Heart left ventricle (tissue), 13 donors: ENCODE data around the gene ATP6V0A4.

Experiments
- CTCF ChIP-seq, 12 donors: fragments of 200-600 bp; sonication (generic) in 4 of 12; IDR thresholded peaks; one replicate each; pipeline versions ENCODE4 v1.5.0 to v1.8.0; 2018 to 2022; ENCODE audit warnings: antibody characterized with exemption in 12 of 12, mild to moderate bottlenecking in 5 of 12
- POLR2A ChIP-seq, 2 donors: fragments of 450-650 bp; IDR thresholded peaks; one replicate each; pipeline ENCODE4 v1.6.1; 2017; ENCODE audit warnings: antibody characterized with exemption in 2 of 2, mild to moderate bottlenecking in 2 of 2, moderate library complexity in 2 of 2
- donor health status: ischemic (EF 13 %, LVEDD 7.1; RV severe dilation, severe dysfunction).
- donor health status: DM: no; HTN: yes; CAD: no.
- donor health status: DM: no; HTN: no; CAD: no.
- donor health status: ischemic (EF 25% LVEDD 6.9; RV normal size, moderate dysfunction).
- donor health status: ischemic (EF 25% LVEDD 5.7; RV mildly dilated, moderate dysfunction).
- donor health status: ischemic (EF 35%, LVEDD 5.7; RV mildly dilated, moderate dysfunction).
- donor health status: nonischemic (EF 11% LVEDD 7.7; RV severe dilation, severe dysfunction).
- donor health status: DM: yes; HTN: yes; CAD: no.
- donor health status: PGD.
- donor health status: ischemic (EF 29% LVEDD 5.4; RV normal size, mild dysfunction).
- donor health status: nonischemic (EF 23%, LVEDD 6.1; RV moderate dilation, normal function).

- TF ChIP-seq POLR2A (IDR thresholded peaks at IDR 0.05) (no peak), CTCF (IDR thresholded peaks at IDR 0.05) (no peak)
Measured at GRCh38 chr7:138776166-138776833, 21.7 kb downstream of the ATP6V0A4 start.
